T-helper 22 cell (primary cell): ENCODE results near the gene MAS1L.

Source experiments
- DNase-seq: peaks from one replicate; pipeline ENCODE4 v3.0.0-alpha.2; 2020; ENCODE audit warnings: low read depth

Gene MAS1L

DNA sequence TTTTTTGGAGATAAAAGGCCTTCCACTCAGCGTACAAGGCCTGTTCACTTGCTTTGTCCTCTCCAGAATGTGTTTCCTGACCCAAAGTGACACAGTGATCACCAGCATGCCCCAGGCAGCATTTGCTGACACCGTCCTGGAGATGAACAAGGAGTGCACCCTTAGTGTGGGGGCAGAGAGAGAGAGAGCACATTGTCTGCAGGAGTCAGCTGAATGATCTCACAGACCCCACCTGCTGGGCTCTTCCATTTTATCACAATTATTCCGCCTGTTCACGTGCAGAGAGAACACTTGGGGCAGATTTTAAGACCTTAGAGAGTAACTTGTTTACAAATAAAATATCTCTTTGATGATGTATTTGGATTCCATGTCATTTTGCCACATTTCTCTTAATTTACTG lies 22.4 kb upstream of the MAS1L start:
- DNase-seq: no peak

- DNase-seq: no peak
These were observed 22.0 kb upstream of the MAS1L start for GRCh38 chr6:29509711-29510110.

DNA sequence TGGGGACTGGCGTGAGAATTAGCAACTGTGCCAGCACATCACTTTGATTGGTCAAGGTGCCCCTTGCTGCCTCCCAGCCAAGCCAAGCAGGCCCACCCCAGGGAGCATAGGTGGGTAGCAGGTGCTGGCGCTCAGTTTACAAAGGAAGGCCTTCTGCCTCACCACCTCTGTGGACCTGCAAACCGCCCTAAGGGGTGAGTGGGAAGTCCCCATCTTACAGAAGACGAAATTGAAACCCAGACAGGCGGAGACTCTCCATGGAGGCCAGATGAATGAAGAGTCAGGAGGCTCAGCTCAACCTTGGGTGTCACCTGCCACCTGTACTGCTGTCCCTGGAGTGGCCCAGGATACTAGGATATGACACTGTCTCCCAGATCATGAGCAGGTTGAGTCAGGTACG lies 21.5 kb upstream of the MAS1L start:
- DNase-seq: no peak

DNA sequence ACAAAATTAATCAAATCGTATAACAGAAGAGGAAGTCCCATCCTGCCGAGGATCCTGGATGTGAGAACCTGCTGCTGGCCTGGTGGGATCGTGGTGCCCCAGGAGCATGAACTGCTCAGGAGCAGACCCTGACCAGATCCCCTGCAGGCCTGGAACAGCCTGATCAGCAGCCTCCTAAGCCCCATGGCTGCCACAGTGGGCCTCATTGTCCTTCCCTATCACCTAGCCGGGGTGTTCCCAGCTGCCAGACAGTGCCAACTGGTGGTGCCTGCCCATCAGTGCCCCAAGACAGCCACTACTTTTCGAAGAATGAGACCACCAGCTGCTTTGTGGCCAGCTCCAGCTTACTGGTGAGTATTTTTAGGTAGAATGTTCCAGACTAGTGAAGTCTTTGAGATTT lies 19.6 kb upstream of the MAS1L start:
- DNase-seq: no peak

DNA sequence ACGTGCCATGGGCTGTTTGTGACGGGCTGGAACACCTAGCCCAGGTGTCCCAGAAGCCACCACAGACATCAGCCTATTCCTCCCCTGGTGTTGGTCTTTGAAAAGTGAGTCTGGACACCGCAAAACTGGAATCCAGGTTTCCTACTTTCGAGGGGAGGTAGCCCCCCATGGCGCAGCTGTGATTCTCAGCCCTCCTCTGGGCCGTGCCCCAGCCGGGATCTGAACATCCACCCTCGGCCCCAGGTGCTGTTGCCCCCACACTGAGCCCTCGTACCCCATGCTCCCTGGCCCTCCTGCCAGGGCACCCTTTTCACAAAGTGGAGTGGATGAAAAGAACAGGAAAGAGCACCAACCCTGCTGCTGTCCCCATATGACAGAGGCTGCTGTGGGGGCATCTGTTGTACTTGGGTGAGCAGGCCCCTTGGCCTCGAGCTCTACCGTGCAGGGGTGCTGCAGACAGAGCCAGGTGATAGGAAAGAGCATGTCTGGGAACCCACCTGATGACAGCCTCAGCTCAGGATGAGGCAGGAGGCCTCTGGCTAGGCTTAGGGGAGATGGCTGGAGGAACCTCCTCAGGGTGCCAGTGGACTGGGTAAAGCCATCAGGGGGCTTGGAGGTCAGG lies 18.8 kb upstream of the MAS1L start:
- no peak for DNase-seq

- DNase-seq: no peak
These were observed 18.1 kb upstream of the MAS1L start for GRCh38 chr6:29505808-29506207.

DNA sequence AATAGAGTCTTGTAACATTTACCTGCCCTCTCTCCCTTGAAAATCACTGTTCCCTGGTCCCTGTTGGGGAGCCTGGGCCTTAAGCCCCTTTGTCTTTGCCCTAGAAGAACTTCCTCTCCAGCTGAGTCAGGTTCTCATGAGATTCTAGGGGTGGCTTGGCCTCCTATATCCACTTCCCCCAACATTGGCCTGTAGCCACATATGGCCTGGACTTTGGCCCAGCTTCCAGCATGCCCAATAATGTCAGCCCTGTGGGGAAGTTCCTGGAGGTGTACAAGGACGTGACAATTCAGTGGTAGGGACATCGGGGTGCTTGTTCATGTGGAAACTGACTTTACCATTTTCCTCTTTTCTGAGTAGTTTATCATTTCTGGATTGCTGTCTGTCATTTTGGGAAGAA lies 17.2 kb upstream of the MAS1L start:
- no peak for DNase-seq

DNA sequence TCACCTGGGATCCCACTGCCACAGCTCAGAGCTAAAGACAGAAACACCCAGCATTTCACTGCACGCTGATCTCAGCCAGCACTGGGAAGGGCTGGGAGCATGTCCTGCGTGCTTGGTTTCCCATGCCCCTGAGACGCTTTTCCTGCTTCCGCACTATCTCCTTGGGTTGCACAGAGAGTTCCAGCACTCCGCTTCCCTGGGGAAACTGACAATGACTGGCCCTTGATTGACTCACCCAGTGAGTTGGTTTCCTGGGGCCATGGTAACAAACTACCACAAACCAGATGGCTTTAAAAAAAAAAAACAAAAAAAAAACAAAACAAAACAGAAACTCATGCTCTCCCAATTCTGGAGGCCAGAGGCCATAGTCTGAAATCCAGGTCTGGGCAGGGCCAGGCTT lies 14.8 kb upstream of the MAS1L start:
- no peak for DNase-seq

DNA sequence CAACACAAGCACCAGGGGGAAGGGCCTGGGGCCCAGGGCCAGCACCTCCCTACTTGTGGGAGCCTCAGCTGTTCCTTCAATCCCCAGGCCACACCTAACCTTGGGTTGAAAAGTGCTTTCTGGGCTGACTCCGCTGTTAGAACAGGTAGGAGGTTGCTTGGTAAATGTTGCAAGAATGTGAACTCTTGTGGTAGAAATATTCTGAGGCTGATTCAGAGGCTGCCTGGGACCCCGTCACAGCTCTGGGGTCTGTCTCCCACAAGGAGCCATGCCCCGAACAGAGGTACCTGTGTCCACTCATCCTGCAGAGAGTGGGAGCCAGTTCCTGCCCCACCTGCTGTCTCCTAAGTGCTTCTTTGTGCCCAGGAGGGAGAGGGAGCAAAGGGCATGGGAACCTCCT lies 14.4 kb upstream of the MAS1L start:
- DNase-seq: no peak

GRCh38 chr6:29501106-29501505 lies 13.3 kb upstream of the MAS1L start:
- DNase-seq: no peak

- no peak for DNase-seq
These were observed 12.8 kb upstream of the MAS1L start for GRCh38 chr6:29500594-29500993.

DNA sequence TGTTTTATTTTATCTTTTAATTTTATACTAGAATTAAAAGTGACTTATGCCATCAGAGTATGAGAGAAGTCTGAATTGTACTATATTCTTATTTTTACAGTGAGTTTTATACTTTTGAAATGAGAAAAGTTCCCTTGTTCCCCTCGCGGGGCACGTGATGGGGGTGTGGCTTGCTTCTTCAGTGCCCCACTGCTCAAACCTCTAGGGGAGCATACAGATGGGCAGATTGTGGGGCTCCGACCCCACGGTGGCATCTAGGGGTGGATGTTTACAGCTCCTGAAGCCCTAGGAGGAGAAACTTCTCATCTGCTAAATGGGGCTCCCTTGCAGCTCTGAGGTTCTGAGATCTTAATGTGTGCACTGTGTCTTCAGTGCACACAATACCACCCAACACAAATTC lies 11.9 kb upstream of the MAS1L start:
- DNase-seq: no peak

GRCh38 chr6:29496961-29497360 lies 9.2 kb upstream of the MAS1L start:
- DNase-seq: no peak

DNA sequence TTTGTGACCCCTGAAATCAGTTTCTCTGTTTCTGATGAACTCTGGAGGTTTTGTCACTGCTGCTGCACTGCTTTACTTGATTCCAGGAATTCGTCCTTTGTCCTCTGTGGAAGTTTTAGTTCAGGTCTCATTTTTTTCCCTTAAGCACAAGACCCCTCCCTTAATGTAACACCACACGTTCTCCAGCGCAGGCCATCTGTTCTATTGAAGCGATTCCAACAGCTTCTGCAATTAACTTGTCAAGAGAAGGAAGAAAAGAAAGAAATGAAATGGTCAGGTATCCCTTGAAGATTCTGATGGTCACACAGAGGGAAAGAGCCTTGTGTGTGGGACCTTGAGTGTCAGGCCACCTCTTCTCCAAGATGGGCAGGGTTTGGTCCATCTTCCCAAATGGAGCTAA lies 7.8 kb upstream of the MAS1L start:
- no peak for DNase-seq

DNA sequence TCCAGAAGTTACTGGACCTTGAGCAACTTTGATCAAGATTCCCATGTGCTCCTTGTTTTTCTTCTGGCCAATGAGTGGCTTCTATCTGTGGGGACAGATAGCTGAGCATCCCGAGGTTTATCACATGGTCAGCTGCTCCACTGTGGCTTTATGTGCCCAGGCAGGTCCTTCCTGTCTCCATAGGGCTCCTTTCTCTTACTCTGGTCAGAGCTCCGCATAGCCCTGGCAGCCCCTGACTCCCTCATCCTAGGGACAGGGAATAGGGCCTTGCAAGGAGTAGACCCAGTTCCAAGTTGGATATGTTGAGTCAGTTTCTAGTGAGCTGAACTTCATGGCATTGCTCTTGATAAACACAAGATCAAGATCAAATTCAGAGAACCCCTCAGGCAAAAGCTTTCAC lies 6.4 kb upstream of the MAS1L start:
- no peak for DNase-seq

DNA sequence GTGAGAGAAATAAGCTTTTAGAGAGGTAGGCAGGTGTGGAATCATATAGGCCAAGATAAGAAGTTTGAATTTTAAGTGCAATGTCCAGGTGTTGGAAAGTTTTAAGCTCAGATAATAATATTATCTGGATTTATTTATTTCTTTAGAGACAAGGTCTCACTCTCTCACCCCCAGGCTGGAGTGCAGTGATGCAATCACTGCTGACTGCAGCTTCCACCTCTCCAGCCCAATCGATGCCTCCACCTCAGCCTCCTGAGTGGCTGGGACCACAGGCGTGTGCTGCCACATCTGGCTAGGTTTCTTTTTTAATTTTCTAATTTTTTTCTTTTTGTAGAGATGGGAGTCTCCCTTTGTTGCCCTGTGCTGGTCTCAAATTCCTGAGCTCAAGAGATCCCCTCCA lies 5.5 kb upstream of the MAS1L start:
- no peak for DNase-seq

DNA sequence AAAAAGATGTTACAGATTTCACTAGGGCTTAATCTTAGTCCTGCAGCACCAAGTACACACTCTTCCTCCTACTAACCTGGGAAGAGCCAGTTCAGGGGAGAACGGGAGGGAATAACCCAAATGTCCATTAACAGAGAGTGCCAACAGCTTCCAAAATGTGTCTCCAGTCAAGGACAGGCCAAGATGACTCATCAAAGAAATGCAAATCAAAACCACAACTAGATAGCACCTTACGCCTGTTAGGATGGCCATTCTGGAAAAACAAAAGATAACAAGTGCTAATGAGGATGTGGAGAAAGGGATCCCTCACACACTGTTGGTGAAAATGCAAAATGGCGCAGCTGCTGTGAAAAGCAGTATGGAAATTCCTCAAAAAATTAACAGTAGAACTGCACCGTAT lies 3.8 kb upstream of the MAS1L start:
- no peak for DNase-seq

GRCh38 chr6:29490552-29490951 lies 2.8 kb upstream of the MAS1L start:
- no peak for DNase-seq

- no peak for DNase-seq
These were observed 2.3 kb upstream of the MAS1L start for GRCh38 chr6:29490055-29490454.

GRCh38 chr6:29489286-29489685 lies 1.5 kb upstream of the MAS1L start:
- DNase-seq: no peak

DNA sequence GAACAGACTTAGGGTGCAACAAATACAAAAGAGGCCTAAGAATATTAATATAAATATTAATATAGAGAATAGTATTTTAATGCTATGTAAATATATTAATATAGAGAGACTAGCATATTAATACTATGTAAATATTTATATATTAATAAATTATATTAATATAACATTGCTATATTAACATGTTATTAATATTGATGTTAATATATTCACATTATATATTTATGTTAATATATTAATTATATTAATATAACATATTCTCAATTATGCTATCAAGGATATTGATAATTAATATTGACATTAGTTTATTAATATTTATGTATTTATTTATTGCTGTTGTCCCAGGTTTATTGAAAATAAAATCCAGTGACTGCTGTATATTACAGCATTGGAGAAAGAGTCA lies 1.1 kb upstream of the MAS1L start:
- DNase-seq: no peak

- DNase-seq: no peak
These were observed 625 bp downstream of the MAS1L start for GRCh38 chr6:29487131-29487530.

DNA sequence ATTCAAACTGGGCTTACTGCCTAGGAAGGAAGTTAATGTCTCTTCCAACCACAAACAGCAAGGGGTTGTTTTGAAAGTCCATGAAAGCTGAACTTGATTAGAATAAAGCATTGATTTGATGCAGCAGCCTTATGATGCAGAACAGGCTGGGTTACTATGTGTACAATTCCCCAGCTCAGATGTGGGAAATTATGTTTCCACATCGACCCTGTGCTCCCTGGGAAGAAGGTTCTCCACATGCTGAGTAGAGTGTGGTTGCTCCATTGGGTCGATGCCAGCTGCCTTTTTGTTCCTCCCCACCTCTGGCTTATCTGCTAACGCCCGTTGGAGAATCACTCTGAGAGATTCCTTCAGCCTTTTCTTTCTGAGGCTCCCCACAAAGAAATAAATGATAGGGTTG lies 1.2 kb downstream of the MAS1L start:
- no peak for DNase-seq

DNA sequence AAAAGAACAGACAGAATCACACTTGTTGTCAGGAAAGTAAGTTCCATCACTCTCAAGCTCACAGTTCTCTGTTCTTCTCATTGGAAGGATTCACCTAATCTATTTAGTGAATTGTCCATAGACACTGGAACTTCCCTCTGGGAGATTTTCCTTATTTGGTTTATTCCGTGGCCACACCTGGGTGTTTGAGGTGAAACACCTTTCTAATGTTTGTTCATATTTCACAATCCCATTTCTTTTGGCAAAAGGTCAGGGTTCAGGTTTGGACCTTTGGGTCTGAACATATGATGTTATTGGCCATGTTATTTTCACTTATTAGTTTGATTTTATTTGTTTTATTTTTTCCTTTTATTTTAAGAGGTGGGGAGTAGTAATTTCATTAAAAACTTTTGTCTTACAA lies 4.0 kb downstream of the MAS1L start:
- DNase-seq: no peak

DNA sequence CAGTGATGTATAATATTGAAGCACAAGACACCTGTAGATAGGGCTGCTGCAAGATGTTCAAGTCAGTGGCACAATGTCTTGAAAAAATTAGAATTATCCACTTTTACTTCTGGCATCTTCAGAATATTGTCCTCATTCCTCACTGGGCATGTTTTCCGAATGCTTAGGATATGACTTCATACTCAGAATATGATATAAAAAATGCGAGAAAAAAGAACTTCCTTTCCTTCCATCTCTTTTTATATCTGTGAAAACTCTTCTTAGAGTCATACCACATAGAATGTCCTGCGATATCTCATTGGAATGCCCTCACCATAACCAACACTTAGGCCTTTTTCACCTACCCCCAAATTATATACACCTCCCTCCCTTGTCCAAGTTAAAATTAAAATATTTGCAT lies 4.6 kb downstream of the MAS1L start:
- no peak for DNase-seq
